Measurements from ENCODE around the gene GLT6D1. TPM values are rescaled to one million over a fixed set of nuclear protein-coding genes. Genes with fewer than 3 reads are reported as not detected.

Gene GLT6D1, protein sequence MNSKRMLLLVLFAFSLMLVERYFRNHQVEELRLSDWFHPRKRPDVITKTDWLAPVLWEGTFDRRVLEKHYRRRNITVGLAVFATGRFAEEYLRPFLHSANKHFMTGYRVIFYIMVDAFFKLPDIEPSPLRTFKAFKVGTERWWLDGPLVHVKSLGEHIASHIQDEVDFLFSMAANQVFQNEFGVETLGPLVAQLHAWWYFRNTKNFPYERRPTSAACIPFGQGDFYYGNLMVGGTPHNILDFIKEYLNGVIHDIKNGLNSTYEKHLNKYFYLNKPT
- total RNA-seq: not detected

DNA sequence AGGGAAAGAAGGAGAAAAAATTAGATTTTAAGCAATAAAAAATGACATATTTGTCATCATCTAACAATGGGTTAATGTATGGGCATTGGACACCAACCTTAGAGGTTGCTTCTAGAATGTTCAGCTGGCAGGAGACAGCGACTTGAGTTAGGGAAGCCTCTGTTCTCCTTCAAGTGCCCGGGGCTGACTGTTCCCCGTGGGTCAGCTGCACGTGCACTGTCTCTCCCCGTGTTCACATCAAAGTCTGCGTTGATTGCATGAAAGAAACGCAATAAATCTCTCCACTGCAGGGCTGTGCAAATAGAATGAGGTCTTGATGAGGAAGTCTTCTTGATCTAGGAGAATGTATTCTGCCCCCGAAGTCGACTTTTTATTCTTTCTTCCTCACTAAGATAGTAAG lies at the start of gene GLT6D1:
Gene GLT6D1, minus strand, starts transcription at position 345 of the 400 bp plus-strand sequence. CDS start 353 bp downstream, outside the sequence.
- H3K4me3 ChIP-seq (replicated peaks in 1 of 3): no peak within 1 kb of the TSS
- DNase-seq: no peak
- intact Hi-C loops (cut with DNase I): no loop called here
- no peaks in the 10 kb centered on the region for H3K27me3 ChIP-seq
- no peak for TF ChIP-seq POLR2A (IDR thresholded peaks at IDR 0.05)
- TF ChIP-seq, protein P1, sequence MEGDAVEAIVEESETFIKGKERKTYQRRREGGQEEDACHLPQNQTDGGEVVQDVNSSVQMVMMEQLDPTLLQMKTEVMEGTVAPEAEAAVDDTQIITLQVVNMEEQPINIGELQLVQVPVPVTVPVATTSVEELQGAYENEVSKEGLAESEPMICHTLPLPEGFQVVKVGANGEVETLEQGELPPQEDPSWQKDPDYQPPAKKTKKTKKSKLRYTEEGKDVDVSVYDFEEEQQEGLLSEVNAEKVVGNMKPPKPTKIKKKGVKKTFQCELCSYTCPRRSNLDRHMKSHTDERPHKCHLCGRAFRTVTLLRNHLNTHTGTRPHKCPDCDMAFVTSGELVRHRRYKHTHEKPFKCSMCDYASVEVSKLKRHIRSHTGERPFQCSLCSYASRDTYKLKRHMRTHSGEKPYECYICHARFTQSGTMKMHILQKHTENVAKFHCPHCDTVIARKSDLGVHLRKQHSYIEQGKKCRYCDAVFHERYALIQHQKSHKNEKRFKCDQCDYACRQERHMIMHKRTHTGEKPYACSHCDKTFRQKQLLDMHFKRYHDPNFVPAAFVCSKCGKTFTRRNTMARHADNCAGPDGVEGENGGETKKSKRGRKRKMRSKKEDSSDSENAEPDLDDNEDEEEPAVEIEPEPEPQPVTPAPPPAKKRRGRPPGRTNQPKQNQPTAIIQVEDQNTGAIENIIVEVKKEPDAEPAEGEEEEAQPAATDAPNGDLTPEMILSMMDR (IDR thresholded peaks at IDR 0.05): no peak
- no peaks in the 10 kb centered on the region for H3K4me1 ChIP-seq
- no peaks in the 10 kb centered on the region for H3K9me3 ChIP-seq
- no peaks in the 10 kb centered on the region for H3K36me3 ChIP-seq
- no peak within 1 kb of the TSS for H3K27ac ChIP-seq
- WGBS, 2 donors: 73 to 80% methylated on average over 9 of the region's 9 CpGs

DNA sequence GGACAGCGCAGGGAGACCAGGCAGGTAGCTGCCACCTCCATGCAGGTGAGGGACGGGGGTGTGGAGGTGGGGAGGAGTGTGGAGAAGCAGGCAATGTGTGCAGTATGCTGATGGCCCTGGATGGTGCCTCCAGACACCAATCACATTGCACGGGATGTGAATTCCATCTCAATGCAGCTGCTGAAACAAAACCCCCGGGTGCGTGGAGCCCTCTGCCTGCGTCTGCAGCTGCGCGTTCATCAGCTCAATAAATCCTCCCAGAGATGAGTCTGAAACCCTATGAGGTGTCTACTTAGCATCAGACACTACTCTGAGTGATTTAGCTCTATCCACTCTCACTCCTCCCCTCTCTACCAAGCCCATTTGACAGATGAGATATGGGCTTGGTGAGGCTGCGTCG lies 49.7 kb upstream of the GLT6D1 start:
- WGBS, 2 donors: 85 to 90% methylated on average over 9 to 10 of the region's 10 CpGs
- Histone ChIP-seq H3K9me3 (no peaks in the 10 kb centered on the region), H3K4me1 (no peaks in the 10 kb centered on the region), H3K4me3 (replicated peaks in 1 of 3) (no peak overlapping the region), H3K36me3 (no peaks in the 10 kb centered on the region), H3K27me3 (no peaks in the 10 kb centered on the region), H3K27ac (no peak overlapping the region)
- intact Hi-C loops (cut with DNase I): no loop called here
- DNase-seq: no peak
- TF ChIP-seq, protein P1 (IDR thresholded peaks at IDR 0.05): no peak
- no peak for TF ChIP-seq POLR2A (IDR thresholded peaks at IDR 0.05)

DNA sequence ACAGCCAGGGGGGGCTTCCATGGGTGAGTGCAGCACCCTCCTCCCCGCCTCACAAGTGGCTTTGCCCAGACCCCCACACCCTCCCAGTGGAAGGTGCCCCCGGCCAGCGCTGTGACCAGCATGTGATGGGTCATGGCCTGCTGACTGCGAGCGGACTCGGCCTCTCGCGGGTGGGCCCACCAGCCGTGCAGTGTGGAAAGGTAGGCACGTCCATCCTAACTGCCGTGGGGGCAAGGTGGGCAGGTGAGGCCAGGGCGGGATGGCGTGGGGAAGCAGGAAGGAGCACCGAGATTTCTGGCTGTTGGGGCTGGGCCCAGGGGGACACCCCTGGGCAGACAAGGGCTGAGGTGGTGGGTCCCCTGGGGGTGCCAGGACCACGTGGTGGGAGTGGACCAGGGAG lies 47.9 kb upstream of the GLT6D1 start:
- no peak for DNase-seq
- Histone ChIP-seq H3K9me3 (no peaks in the 10 kb centered on the region), H3K36me3 (no peaks in the 10 kb centered on the region), H3K27ac (no peak overlapping the region), H3K27me3 (no peaks in the 10 kb centered on the region), H3K4me1 (no peaks in the 10 kb centered on the region), H3K4me3 (replicated peaks in 1 of 3) (no peak overlapping the region)
- intact Hi-C loops (cut with DNase I): no loop called here
- TF ChIP-seq, protein P1 (IDR thresholded peaks at IDR 0.05): no peak
- no peak for TF ChIP-seq POLR2A (IDR thresholded peaks at IDR 0.05)
- 85% methylated on average over 15 of the region's 15 CpGs; no CpG with 5 or more reads in 1 of the 2 donors for WGBS, 2 donors

DNA sequence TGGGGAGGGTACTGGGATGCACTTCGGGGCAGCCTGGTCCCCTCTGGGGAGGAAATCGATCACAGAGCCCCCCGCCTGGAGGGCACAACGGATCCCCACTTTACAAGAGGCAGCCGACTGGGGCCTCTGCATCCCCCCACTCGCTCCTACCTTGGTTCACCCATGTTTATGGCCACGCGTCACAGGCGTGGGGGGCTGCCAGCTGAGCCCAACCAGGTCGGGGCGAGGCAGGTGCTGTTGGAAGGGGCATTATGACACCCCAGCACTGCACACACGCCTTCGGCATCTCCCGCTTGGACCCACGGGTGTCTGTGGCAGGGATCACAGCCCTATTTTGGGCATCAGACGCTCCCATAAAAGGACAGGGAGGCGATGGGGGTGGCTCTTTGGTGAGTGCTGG lies 45.4 kb upstream of the GLT6D1 start:
- Histone ChIP-seq H3K27ac (no peak overlapping the region), H3K27me3 (no peaks in the 10 kb centered on the region), H3K9me3 (no peaks in the 10 kb centered on the region), H3K36me3 (no peaks in the 10 kb centered on the region), H3K4me3 (replicated peaks in 1 of 3) (no peak overlapping the region), H3K4me1 (no peaks in the 10 kb centered on the region)
- intact Hi-C loops (cut with DNase I): no loop called here
- WGBS, 2 donors: 80 to 81% methylated on average over 4 to 16 of the region's 17 CpGs
- no peak for DNase-seq
- TF ChIP-seq POLR2A (IDR thresholded peaks at IDR 0.05): no peak
- TF ChIP-seq, protein P1 (IDR thresholded peaks at IDR 0.05): no peak

DNA sequence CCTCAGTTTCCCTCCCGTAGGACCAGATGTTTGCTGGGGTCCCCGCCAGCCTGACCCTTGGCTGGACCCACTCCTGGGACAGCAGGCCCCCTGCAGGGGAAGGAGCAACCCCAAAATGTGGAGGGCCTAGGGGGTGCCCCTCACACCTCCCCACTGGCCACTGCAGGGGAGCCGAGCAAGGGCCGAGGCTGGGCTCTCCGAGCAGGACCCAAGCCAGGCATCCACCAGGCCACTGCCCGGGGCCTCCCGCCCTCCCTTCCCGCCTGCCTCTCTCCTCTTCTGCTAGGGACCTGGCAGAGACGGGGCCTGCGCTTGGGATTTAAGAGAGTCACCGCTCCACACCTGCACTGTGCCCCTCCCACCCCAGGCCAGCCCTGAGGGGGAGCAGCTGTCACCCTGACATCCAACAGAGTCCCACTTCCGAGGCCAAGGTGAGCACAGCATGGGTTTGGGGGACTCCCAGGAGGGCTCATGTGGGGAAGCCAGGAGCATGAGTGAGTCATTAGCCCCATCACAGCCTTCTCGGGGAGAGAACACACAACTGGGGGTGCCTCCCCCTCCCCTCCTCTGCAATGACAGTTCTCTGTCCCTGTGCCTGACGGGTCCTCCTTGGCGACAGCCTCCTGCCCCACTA lies 44.2 kb upstream of the GLT6D1 start:
- no peak for TF ChIP-seq POLR2A (IDR thresholded peaks at IDR 0.05)
- TF ChIP-seq, protein P1 (IDR thresholded peaks at IDR 0.05): no peak
- WGBS, 2 donors: 75% methylated on average over 8 to 11 of the region's 15 CpGs
- intact Hi-C loops (cut with DNase I): no loop called here
- no peaks in the 10 kb centered on the region for H3K4me1 ChIP-seq
- DNase-seq: no peak
- no peak overlapping the region for H3K4me3 ChIP-seq (replicated peaks in 1 of 3)
- no peaks in the 10 kb centered on the region for H3K27me3 ChIP-seq
- no peaks in the 10 kb centered on the region for H3K9me3 ChIP-seq
- no peak overlapping the region for H3K27ac ChIP-seq
- H3K36me3 ChIP-seq: no peaks in the 10 kb centered on the region
